Muscle of leg (tissue), 11 donors: ENCODE measurements around the gene ALKBH5. TPM values are rescaled to one million over a fixed set of nuclear protein-coding genes. Genes with fewer than 3 reads are reported as not detected.
"Not testable (repeated sequence)": the region's sequence is repeated elsewhere in the genome, so short reads cannot be mapped to it uniquely, and the experiment has no call there.

Experiments used
- DNase-seq: peaks from one replicate; pipeline ENCODE4 v3.0.0; 2013
- H3K27ac ChIP-seq: one replicate; pipeline ENCODE4 v1.5.1; 2013; ENCODE audit warnings: mild to moderate bottlenecking, low read length, control low read depth
- H3K27me3 ChIP-seq: one replicate; pipeline ENCODE4 v1.6.1; 2013; ENCODE audit warnings: low read length; ENCODE audit not compliant: control insufficient read depth, insufficient read depth
- H3K36me3 ChIP-seq: one replicate; pipeline ENCODE4 v1.6.1; 2013; ENCODE audit warnings: low read length; ENCODE audit not compliant: control insufficient read depth, insufficient read depth
- H3K4me1 ChIP-seq: one replicate; pipeline ENCODE4 v1.6.1; 2013; ENCODE audit warnings: low read length; ENCODE audit not compliant: control insufficient read depth, insufficient read depth
- H3K4me3 ChIP-seq: one replicate; pipeline ENCODE4 v1.5.1; 2013; ENCODE audit warnings: low read length, control low read depth
- H3K9me3 ChIP-seq: replicated peaks from 2 replicates; pipeline ENCODE4 v1.6.1; 2013; ENCODE audit warnings: low read depth, low read length; ENCODE audit not compliant: control insufficient read depth
- WGBS: methylation state at CpG from one replicate; pipeline ENCODE4 v1.1.5; 2013; ENCODE audit warnings: missing lambda C conversion rate; ENCODE audit not compliant: insufficient coverage; 5-methylcytosine and 5-hydroxymethylcytosine counted together
- polyA plus RNA-seq, 8 donors: library from polyadenylated mRNA; unstranded; fragments of 120-200 nt; gene quantifications; one replicate each; pipeline versions ENCODE4 v1.2.1 to v1.2.3, GENCODE V29; 2013; ENCODE audit warnings: inconsistent platforms in 1 of 8, low replicate concordance in 1 of 8; ENCODE audit not compliant: insufficient read length in 8 of 8, insufficient read depth in 1 of 8
- total RNA-seq: library from RNA; stranded (reverse); fragments of 120-200 nt; gene quantifications from one replicate; pipeline ENCODE4 v1.2.4, GENCODE V29; 2013

Gene ALKBH5
- total and polyA plus RNA-seq, 9 donors = 56.5 to 72.3 (median 66.7) TPM

DNA sequence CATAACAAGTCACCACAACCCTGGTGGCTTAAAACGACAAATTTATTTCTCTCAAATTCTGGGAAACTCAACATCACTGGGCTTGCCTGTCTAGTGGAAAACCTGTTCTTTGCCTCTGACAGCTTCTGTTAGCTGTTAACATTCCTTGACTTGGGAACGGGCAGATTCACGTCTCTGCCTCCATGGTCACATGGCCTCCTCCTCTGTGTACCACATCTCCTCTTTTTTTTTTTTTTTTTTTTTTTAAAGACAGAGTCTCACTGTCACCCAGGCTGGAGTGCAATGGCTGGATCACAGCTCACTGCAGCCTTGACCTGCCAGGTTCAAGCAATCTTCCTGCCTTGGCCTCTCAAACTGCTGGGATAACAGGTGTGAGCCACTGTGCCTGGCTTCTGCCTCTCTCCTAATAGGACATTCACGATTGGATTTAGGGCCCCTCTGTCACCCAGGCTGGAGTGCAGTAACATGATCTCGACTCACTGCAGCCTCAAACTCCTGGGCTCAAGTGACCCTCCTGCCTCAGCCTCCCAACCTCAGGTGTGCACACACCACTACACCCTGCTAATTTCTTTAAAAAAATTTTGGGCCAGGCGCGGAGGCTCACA is 30.1 kb downstream of the ALKBH5 start:
- no peaks in the 10 kb centered on the region for H3K9me3 ChIP-seq
- DNase-seq = no peak
- H3K27ac ChIP-seq = no peak overlapping the region
- H3K36me3 ChIP-seq = peaks cover 21% of the 10 kb centered on the region
- H3K4me3 ChIP-seq = no peak overlapping the region
- no peaks in the 10 kb centered on the region for H3K27me3 ChIP-seq
- H3K4me1 ChIP-seq = peaks cover 9% of the 10 kb centered on the region
- 30% methylated on average over 5 of the region's 7 CpGs for WGBS

DNA sequence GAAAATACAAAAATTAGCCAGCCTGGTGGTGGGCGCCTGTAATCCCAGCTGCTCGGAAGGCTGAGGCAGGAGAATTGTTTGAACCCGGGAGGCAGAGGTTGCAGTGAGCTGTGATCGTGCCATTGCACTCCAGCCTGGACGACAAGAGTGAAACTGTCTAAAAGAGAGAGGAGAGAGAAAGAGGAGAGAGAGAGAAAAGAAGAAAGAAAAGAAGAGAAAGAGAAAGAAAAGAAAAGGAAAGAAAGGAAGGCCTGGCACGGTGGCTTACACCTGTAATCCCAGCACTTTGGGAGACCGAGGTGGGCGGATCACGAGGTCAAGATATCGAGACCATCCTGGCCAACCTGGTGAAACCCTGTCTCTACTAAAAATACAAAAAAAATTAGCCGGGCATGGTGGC is 33.3 kb downstream of the ALKBH5 start:
- not testable (repeated sequence) for H3K4me3 ChIP-seq, H3K36me3 ChIP-seq, DNase-seq, H3K27ac ChIP-seq, H3K9me3 ChIP-seq, H3K27me3 ChIP-seq
- peaks cover 14% of the 10 kb centered on the region for H3K4me1 ChIP-seq
- WGBS = 71% methylated on average over 10 of the region's 11 CpGs

DNA sequence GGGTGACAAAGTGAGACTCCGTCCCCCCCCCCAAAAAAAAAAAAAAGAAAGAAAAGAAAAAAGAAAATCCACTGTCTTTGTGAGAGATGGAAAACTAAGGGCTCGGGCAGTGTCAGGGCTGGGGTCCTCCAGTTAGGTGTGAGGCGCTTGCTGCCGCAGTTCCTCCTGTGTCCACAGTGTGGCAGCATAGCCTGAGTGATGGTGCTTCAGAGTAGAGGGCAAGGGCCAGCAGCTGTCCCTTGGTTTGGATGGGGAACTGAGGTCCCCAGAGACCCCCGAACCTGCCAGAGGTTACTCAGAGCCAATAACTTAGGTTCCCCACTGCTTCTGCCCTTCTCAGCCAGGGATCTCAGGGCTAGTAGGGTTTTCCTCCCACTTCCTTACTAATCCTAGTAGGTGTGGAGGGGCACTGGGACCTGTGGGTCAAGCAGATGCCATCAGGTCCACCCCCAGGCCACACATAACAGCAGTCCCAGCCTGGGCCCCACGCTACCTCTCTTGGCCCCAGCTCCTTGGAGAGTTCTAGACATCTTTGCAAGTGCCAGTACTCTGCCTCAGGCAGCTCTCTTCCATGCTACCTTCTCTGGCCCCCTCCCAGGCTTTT is 33.9 kb downstream of the ALKBH5 start:
- DNase-seq = peak; percentile 80
- Histone ChIP-seq H3K27me3 (no peaks in the 10 kb centered on the region), H3K4me3 (no peak overlapping the region), H3K4me1 (peaks cover 14% of the 10 kb centered on the region), H3K9me3 (no peaks in the 10 kb centered on the region), H3K36me3 (no peaks in the 10 kb centered on the region), H3K27ac (no peak overlapping the region)
- WGBS = 14% methylated on average over 4 of the region's 6 CpGs

DNA sequence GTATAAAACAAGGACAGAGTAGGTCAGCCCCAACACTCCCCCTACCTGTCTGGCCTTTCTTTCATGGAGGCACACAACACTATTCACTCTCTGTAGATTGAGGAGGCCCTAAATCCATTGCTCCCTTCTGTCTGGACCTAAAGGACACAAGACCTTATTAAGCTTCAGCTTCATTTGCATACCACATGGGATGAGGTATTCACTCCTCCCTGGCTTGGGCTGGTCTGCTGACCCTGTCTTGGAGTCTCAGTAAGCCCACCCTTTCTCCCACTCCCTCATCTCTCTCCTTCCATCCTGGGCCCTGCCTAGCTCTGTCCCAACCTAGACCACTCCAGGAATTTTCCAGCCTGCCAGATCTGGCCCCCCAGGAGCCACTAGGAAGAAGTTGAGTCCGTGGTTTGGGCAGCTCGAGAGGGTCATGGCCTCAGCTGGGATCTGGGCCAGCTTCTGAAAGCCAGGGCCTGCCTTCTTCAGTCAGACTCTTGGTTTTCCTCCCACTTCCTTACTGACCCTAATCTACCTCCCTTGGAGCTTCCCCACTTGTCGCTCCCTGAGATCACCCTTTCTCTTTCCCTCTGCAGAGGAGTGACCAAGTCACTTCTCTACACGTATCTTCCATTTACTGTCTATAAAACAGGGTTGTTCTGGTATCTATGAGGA is 35.3 kb downstream of the ALKBH5 start:
- H3K27me3 ChIP-seq = no peaks in the 10 kb centered on the region
- H3K4me1 ChIP-seq = peaks cover 14% of the 10 kb centered on the region
- peak; percentile 56 for DNase-seq
- no peaks in the 10 kb centered on the region for H3K36me3 ChIP-seq
- H3K27ac ChIP-seq = no peak overlapping the region
- WGBS = 6% methylated on average over 2 of the region's 4 CpGs
- H3K9me3 ChIP-seq = no peaks in the 10 kb centered on the region
- no peak overlapping the region for H3K4me3 ChIP-seq

DNA sequence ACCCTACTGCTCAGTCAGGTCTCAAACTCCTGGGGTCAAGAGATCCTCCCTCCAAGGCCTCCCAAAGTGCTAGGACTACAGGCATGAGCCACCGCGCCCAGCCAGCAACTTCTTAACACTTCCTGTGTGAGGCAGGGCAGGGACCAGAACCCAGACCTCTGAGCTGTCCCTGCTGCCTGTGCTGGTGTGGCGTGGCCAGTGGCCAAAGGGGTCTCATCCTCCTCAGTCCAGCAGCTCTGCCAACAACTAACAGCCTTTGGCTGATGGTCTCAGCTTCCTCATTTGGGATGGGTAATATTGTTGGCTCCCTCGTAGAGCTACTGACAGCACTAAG is 40.4 kb downstream of the ALKBH5 start:
- no peaks in the 10 kb centered on the region for H3K36me3 ChIP-seq
- WGBS = 57% methylated on average over 1 of the region's 4 CpGs
- no peak for DNase-seq
- H3K27me3 ChIP-seq = no peaks in the 10 kb centered on the region
- peaks cover 34% of the 10 kb centered on the region for H3K4me1 ChIP-seq
- peak overlapping the region; percentile 87 for H3K27ac ChIP-seq
- H3K4me3 ChIP-seq = no peak overlapping the region
- no peaks in the 10 kb centered on the region for H3K9me3 ChIP-seq

DNA sequence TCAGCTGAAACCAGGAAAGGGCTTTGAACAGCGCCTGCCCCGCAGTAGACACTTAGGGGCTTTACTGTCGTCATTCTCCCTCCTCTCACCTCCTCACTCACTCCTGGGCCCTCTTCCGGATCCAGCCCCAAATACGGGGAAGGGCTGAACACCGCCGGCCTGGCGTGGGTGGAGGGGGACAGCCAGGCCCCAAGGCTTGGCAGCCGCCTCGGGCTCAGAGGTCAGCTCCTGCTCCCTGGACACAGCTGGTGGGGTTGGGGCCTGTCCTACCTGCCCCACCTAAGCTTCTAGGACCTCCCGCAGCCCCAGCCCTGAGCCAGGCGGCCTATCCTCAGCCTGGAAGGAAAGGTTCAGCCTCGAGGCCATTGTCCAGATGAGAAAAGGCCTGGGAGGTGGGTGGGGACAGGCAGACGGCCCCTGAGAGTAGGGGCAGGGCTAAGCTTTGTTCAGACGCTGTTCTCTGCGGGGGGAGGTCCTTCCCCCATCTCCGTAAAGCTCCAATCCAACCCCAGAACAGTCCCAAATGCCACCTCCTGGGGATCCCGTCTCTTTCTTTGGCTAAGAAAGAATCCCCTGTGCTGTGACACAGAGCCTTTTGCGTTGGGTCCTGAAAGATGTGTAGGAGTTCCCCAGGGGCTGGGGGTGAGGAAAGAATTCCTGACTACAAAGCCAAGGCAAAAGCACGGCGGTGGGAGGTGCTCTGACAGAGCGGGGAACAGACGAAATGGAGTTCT is 40.9 kb downstream of the ALKBH5 start:
- Histone ChIP-seq H3K27me3 (no peaks in the 10 kb centered on the region), H3K4me3 (peak overlapping the region; percentile 35), H3K9me3 (no peaks in the 10 kb centered on the region), H3K4me1 (peaks cover 36% of the 10 kb centered on the region), H3K36me3 (no peaks in the 10 kb centered on the region), H3K27ac (peak overlapping the region; percentile 87)
- DNase-seq = peak; percentile 88
- WGBS = 20% methylated on average over 11 of the region's 23 CpGs

DNA sequence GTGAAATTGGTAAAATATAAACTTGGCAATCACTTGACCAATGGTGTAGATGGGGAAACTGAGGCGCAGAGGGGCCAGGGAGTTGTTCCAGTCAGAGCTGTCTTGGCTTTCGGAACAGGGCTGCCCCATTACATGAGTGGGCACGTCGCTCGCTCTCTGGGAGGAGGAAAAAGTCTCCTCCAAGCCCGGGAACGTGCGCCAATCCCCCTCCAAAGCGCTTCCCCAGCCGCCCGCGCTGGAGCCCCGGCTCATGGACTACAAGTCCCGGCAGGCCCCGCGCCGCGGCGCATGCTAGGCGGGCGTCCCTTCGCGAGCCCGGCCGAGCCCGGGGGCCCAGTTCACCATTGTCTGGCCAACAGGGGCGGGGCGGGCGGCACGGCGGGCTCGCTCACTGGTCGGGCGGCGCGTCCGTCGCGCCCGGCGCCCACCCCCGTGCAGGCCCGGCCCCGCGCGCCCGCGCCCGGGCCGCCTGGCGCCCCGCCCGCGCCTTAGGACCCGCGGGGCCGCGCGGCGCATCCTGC is 41.6 kb downstream of the ALKBH5 start, which contains the start of gene LLGL1:
LLGL1 (plus strand) TSS at position 515 of the 521 bp plus-strand sequence. CDS start 48 bp downstream, outside the sequence.
- Histone ChIP-seq H3K4me1 (peaks cover 43% of the 10 kb centered on the region), H3K4me3 (peak within 1 kb of the TSS; percentile 84), H3K27me3 (no peaks in the 10 kb centered on the region), H3K9me3 (no peaks in the 10 kb centered on the region), H3K27ac (peak within 1 kb of the TSS; percentile 91), H3K36me3 (no peaks in the 10 kb centered on the region)
- peak; percentile 99 for DNase-seq
- under 1% methylated on average over 59 of the region's 60 CpGs for WGBS

DNA sequence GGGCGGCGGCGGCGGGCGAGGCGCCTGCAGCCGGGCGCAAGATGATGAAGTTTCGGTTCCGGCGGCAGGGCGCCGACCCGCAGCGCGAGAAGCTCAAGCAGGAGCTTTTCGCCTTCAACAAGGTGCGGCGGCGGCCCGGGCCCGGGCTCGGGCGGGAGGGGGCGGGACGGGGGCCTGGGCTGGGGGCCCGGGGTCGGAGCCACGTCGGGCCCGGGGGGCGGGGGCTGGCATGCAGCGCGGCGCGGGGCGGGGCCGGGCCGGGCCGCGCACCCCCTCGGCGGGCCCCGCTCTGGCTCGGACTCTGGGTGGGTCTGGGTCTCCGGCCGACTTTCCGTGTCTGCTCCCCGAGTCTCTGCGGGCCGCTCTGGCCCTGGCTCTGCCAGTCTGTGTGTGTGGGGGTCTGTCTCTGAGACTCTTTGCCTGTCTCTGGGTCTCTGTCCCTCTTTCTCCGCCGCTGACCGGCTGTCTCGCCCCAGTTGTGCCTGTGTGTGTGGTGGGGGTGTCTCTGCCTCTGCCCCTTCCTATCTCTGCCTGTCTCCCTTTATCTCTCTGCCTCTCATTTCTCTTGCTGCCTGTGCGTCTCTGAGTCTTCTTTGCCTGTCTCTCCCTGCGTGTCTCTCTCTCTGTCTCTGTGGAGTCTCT is 42.1 kb downstream of the ALKBH5 start:
- peak overlapping the region; percentile 91 for H3K27ac ChIP-seq
- H3K36me3 ChIP-seq = no peaks in the 10 kb centered on the region
- peak overlapping the region; percentile 84 for H3K4me3 ChIP-seq
- DNase-seq = peak; percentile 58
- no peaks in the 10 kb centered on the region for H3K9me3 ChIP-seq
- peaks cover 49% of the 10 kb centered on the region for H3K4me1 ChIP-seq
- 0% methylated on average over 40 of the region's 57 CpGs for WGBS
- H3K27me3 ChIP-seq = no peaks in the 10 kb centered on the region

DNA sequence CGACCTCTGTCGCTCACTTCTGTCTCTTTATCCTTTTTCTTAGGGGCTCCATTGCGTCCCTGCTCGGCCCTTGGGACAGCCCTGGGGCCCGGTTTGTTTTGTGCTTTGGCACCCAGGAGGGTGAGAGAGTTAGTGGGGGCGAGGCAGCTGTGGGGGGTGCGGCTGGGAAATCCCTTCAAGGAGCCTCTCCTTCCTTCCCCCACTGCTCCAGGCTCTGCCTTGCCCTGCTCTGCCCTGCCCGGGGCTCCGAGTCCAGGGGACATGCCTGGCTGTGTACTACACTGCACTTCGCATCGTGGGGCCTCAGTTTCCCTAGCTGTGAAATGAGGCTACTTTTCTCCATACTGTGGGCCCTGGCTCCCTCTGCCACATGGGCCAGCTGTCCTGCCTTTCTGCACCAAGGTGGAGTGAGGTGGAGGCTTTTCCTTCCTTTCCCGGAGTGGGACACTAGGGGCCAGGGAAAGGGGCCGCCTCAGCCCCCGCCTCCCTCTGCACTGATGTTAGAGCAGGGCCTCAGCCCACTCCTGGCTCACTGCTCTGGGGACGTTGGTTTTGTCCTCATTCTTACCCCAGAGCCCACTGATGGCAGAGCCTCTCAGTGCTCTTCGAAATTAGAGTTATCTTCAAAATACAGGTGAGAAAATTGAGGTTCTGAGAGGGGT is 42.8 kb downstream of the ALKBH5 start:
- Histone ChIP-seq H3K27me3 (no peaks in the 10 kb centered on the region), H3K27ac (peak overlapping the region; percentile 91), H3K4me1 (peaks cover 55% of the 10 kb centered on the region), H3K36me3 (no peaks in the 10 kb centered on the region), H3K9me3 (no peaks in the 10 kb centered on the region), H3K4me3 (peak overlapping the region; percentile 84)
- DNase-seq = peak; percentile 44
- 20% methylated on average over 1 of the region's 16 CpGs for WGBS
